ENCODE measurements around the gene SGMS1. TPM values are rescaled to one million over a fixed set of nuclear protein-coding genes. Genes with fewer than 3 reads are reported as not detected.
A peak's percentile ranks its signal among the peaks of the same experiment; 100 is the strongest.

The SGMS1 gene
- total and polyA plus RNA-seq, 2 experiments from 2014 or later, result 15.0 to 34.7 TPM

DNA sequence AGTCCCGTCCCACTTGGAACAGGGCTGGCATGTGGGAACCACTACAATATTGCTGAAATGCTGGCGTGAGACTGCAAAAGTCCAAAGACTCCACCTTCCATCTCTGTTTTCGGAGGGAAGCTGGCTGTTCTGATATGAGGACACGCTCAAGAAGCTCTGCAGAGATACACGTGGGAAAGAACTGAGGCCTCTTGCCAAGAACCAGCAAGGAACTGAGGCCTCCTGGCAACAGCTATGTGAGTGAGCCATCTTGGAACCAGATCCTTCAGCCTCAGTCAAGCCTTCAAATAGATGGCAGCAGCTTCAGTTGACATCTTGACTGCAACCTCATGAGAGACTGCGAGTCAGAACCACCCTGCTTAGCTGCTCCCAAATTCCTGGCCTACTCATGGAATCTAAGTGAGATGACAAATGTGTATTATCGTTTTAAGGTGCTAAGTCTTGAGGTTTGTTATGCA lies 30.8 kb downstream of the SGMS1 start:
- TF ChIP-seq, protein P1, sequence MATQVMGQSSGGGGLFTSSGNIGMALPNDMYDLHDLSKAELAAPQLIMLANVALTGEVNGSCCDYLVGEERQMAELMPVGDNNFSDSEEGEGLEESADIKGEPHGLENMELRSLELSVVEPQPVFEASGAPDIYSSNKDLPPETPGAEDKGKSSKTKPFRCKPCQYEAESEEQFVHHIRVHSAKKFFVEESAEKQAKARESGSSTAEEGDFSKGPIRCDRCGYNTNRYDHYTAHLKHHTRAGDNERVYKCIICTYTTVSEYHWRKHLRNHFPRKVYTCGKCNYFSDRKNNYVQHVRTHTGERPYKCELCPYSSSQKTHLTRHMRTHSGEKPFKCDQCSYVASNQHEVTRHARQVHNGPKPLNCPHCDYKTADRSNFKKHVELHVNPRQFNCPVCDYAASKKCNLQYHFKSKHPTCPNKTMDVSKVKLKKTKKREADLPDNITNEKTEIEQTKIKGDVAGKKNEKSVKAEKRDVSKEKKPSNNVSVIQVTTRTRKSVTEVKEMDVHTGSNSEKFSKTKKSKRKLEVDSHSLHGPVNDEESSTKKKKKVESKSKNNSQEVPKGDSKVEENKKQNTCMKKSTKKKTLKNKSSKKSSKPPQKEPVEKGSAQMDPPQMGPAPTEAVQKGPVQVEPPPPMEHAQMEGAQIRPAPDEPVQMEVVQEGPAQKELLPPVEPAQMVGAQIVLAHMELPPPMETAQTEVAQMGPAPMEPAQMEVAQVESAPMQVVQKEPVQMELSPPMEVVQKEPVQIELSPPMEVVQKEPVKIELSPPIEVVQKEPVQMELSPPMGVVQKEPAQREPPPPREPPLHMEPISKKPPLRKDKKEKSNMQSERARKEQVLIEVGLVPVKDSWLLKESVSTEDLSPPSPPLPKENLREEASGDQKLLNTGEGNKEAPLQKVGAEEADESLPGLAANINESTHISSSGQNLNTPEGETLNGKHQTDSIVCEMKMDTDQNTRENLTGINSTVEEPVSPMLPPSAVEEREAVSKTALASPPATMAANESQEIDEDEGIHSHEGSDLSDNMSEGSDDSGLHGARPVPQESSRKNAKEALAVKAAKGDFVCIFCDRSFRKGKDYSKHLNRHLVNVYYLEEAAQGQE (IDR thresholded peaks at IDR 0.05; ENCODE audit: unreplicated experiment), result no peak
- no peak for TF ChIP-seq JUNB (IDR thresholded peaks at IDR 0.05; ENCODE audit: unreplicated experiment)
- TF ChIP-seq EZH2 (IDR thresholded peaks at IDR 0.05; ENCODE audit: low read depth, unreplicated experiment), result no peak
- TF ChIP-seq STAT1 (IDR thresholded peaks at IDR 0.05; ENCODE audit: unreplicated experiment), result no peak
- TF ChIP-seq NANOG (IDR thresholded peaks at IDR 0.05; ENCODE audit: borderline replicate concordance), result no peak
- TF ChIP-seq POLR2AphosphoS5 (IDR thresholded peaks at IDR 0.05; ENCODE audit: low read depth), result no peak
- no peak for TF ChIP-seq CREB1 (CRISPR knock-in tag; IDR thresholded peaks at IDR 0.05; ENCODE audit: low read depth)
- TF ChIP-seq, protein P2, sequence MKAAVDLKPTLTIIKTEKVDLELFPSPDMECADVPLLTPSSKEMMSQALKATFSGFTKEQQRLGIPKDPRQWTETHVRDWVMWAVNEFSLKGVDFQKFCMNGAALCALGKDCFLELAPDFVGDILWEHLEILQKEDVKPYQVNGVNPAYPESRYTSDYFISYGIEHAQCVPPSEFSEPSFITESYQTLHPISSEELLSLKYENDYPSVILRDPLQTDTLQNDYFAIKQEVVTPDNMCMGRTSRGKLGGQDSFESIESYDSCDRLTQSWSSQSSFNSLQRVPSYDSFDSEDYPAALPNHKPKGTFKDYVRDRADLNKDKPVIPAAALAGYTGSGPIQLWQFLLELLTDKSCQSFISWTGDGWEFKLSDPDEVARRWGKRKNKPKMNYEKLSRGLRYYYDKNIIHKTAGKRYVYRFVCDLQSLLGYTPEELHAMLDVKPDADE (IDR thresholded peaks at IDR 0.05), result no peak
- TF ChIP-seq ZNF114 (CRISPR knock-in tag; IDR thresholded peaks at IDR 0.05), result no peak
- no peak for TF ChIP-seq ZNF331 (CRISPR knock-in tag; IDR thresholded peaks at IDR 0.05; ENCODE audit: low read depth)
- TF ChIP-seq, protein P3, sequence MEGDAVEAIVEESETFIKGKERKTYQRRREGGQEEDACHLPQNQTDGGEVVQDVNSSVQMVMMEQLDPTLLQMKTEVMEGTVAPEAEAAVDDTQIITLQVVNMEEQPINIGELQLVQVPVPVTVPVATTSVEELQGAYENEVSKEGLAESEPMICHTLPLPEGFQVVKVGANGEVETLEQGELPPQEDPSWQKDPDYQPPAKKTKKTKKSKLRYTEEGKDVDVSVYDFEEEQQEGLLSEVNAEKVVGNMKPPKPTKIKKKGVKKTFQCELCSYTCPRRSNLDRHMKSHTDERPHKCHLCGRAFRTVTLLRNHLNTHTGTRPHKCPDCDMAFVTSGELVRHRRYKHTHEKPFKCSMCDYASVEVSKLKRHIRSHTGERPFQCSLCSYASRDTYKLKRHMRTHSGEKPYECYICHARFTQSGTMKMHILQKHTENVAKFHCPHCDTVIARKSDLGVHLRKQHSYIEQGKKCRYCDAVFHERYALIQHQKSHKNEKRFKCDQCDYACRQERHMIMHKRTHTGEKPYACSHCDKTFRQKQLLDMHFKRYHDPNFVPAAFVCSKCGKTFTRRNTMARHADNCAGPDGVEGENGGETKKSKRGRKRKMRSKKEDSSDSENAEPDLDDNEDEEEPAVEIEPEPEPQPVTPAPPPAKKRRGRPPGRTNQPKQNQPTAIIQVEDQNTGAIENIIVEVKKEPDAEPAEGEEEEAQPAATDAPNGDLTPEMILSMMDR (conservative IDR thresholded peaks at IDR 0.05; ENCODE audit: low read depth in 2 of 2), result no peak
- no peak for TF ChIP-seq EZH2phosphoT487 (IDR thresholded peaks at IDR 0.05; ENCODE audit: unreplicated experiment)
- TF ChIP-seq, protein P4, sequence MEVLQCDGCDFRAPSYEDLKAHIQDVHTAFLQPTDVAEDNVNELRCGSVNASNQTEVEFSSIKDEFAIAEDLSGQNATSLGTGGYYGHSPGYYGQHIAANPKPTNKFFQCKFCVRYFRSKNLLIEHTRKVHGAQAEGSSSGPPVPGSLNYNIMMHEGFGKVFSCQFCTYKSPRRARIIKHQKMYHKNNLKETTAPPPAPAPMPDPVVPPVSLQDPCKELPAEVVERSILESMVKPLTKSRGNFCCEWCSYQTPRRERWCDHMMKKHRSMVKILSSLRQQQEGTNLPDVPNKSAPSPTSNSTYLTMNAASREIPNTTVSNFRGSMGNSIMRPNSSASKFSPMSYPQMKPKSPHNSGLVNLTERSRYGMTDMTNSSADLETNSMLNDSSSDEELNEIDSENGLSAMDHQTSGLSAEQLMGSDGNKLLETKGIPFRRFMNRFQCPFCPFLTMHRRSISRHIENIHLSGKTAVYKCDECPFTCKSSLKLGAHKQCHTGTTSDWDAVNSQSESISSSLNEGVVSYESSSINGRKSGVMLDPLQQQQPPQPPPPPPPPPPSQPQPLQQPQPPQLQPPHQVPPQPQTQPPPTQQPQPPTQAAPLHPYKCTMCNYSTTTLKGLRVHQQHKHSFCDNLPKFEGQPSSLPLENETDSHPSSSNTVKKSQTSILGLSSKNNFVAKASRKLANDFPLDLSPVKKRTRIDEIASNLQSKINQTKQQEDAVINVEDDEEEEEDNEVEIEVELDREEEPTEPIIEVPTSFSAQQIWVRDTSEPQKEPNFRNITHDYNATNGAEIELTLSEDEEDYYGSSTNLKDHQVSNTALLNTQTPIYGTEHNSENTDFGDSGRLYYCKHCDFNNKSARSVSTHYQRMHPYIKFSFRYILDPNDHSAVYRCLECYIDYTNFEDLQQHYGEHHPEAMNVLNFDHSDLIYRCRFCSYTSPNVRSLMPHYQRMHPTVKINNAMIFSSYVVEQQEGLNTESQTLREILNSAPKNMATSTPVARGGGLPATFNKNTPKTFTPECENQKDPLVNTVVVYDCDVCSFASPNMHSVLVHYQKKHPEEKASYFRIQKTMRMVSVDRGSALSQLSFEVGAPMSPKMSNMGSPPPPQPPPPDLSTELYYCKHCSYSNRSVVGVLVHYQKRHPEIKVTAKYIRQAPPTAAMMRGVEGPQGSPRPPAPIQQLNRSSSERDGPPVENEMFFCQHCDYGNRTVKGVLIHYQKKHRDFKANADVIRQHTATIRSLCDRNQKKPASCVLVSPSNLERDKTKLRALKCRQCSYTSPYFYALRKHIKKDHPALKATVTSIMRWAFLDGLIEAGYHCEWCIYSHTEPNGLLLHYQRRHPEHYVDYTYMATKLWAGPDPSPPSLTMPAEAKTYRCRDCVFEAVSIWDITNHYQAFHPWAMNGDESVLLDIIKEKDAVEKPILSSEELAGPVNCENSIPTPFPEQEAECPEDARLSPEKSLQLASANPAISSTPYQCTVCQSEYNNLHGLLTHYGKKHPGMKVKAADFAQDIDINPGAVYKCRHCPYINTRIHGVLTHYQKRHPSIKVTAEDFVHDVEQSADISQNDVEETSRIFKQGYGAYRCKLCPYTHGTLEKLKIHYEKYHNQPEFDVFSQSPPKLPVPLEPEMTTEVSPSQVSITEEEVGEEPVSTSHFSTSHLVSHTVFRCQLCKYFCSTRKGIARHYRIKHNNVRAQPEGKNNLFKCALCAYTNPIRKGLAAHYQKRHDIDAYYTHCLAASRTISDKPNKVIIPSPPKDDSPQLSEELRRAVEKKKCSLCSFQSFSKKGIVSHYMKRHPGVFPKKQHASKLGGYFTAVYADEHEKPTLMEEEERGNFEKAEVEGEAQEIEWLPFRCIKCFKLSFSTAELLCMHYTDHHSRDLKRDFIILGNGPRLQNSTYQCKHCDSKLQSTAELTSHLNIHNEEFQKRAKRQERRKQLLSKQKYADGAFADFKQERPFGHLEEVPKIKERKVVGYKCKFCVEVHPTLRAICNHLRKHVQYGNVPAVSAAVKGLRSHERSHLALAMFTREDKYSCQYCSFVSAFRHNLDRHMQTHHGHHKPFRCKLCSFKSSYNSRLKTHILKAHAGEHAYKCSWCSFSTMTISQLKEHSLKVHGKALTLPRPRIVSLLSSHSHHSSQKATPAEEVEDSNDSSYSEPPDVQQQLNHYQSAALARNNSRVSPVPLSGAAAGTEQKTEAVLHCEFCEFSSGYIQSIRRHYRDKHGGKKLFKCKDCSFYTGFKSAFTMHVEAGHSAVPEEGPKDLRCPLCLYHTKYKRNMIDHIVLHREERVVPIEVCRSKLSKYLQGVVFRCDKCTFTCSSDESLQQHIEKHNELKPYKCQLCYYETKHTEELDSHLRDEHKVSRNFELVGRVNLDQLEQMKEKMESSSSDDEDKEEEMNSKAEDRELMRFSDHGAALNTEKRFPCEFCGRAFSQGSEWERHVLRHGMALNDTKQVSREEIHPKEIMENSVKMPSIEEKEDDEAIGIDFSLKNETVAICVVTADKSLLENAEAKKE (CRISPR knock-in tag; IDR thresholded peaks at IDR 0.05), result no peak
- peaks cover 11% of the 10 kb centered on the region; the same call in 1 of the 2 replicates for H3K4me1 ChIP-seq (ENCODE audit: insufficient read depth)
- peaks cover 29% of the 10 kb centered on the region for H3K4me1 Mint-ChIP-seq
- H3K27ac ChIP-seq (ENCODE audit: low read depth), result no peak overlapping the region
- H2AFZ ChIP-seq, result no peak overlapping the region
- ATAC-seq, result no peak
- no peak overlapping the region for H3K4me3 Mint-ChIP-seq
- no peak overlapping the region for H3K4me2 ChIP-seq
- DNase-seq (ENCODE audit: low spot score), result no peak
- no peaks in the 10 kb centered on the region for H3F3A ChIP-seq (replicated peaks; ENCODE audit: low read depth)
- H3K36me3 Mint-ChIP-seq (ENCODE audit: low read depth), result peaks cover 7% of the 10 kb centered on the region; the same call in 2 of the 3 replicates
- peak overlapping the region; percentile 31; the same call in 1 of the 2 replicates for H3K27ac Mint-ChIP-seq
- no peaks in the 10 kb centered on the region for H3K9me3 Mint-ChIP-seq
- H3K9me2 ChIP-seq (ENCODE audit: insufficient read depth), result no peaks in the 10 kb centered on the region
- no peaks in the 10 kb centered on the region for H3K27me3 Mint-ChIP-seq (ENCODE audit: insufficient read depth, low read depth, poor library complexity)
- H3K27me3 ChIP-seq (ENCODE audit: insufficient read depth), result no peaks in the 10 kb centered on the region
- H3K79me2 ChIP-seq (replicated peaks; ENCODE audit: insufficient read depth), result peaks cover 74% of the 10 kb centered on the region
- H4K20me1 ChIP-seq (replicated peaks; ENCODE audit: insufficient read depth), result peaks cover 8% of the 10 kb centered on the region; the same call in 1 of the 2 replicates
- no peaks in the 10 kb centered on the region for H3K36me3 ChIP-seq (ENCODE audit: insufficient read depth)
- H3K4me3 ChIP-seq, result no peak overlapping the region
